Activated CD4-positive, alpha-beta T cell treated with anti-CD3 and anti-CD28 coated beads for 48 hours (primary cell): ENCODE measurements around the gene LEFTY1.

Experiments
- DNase-seq: peaks from one replicate; pipeline ENCODE4 v3.0.0-alpha.2; 2020

The LEFTY1 gene

DNA sequence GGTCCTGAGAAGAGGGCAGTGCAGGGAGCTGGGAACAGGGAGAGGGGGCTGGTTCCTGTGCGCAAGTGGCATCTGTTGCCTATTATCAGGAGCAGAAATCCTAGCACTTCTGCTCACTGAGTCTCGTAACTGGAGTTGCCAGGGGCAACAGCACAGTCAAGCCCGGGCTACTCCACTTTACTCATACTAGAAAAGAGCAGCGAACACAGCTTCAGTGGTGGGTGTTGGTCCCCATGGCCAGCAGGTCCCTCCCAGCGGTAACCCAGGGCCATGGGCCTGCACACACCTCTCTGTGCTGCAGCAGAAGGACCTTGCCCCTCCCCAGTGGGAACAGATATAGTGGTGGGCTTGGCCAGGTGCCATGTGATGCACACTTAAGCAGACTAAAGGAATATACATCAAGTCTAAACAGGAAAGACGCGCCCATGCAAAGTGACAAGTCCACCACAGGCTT, 26.6 kb upstream of the LEFTY1 start:
- no peak for DNase-seq

GRCh38 chr1:225914947-225915346, 26.0 kb upstream of the LEFTY1 start:
- DNase-seq = no peak

- no peak for DNase-seq
Observed at GRCh38 chr1:225914391-225914790, 25.4 kb upstream of the LEFTY1 start.

GRCh38 chr1:225911191-225912130, 22.5 kb upstream of the LEFTY1 start:
- peak; percentile 80 for DNase-seq

- DNase-seq = no peak
Observed at GRCh38 chr1:225909477-225909876, 20.5 kb upstream of the LEFTY1 start.

- DNase-seq = no peak
Observed at GRCh38 chr1:225908773-225909172, 19.8 kb upstream of the LEFTY1 start.

DNA sequence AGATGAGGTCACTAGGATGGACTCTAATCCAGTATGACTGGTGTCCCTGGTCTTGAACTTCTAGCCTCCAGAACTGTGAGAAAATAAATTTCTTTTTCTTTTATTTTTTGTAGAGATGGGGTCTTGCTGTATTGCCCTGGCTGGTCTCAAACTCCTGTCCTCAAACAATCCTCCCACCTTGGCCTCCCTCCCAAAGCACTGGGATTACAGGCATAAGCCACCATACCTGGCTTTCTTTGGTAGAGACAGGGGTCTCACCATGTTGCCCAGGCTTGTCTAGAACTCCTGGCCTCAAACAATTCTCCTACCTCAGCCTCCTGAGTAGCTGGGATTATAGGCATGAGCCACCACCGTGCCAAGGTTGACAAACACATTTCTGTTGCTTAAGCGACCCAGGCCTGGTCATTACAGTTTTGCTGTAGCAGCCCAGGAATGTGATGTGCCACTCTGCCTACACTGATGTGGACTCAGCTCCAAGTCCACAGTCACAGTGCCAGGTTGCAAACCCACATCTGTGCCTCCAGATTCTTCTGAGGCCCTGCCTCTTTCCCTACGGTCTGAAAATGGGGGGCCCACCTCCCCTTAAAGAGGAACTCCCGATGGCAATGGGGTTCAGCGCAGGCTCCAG, 19.2 kb upstream of the LEFTY1 start:
- no peak for DNase-seq

- DNase-seq = no peak
Observed at GRCh38 chr1:225907341-225907740, 18.4 kb upstream of the LEFTY1 start.

DNA sequence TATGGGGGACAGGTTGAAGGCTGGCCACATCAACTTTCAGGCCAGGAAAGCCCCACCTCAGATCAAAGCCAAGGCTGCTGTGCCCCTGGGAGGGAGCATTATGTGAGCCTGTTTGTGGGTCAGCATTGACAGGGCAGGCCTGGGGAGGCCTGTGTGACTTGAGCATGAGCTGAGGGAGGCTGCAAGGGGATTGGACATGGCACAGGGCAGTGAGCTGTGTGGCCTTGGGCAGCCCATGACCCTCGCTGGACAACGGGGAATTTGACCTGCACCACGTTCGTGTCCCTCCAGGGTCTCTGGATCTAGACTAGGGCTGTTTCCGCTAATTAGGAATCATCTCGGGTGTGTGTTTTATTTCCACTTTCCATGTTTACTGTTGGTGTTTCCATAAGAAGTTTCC, 17.5 kb upstream of the LEFTY1 start:
- no peak for DNase-seq

DNA sequence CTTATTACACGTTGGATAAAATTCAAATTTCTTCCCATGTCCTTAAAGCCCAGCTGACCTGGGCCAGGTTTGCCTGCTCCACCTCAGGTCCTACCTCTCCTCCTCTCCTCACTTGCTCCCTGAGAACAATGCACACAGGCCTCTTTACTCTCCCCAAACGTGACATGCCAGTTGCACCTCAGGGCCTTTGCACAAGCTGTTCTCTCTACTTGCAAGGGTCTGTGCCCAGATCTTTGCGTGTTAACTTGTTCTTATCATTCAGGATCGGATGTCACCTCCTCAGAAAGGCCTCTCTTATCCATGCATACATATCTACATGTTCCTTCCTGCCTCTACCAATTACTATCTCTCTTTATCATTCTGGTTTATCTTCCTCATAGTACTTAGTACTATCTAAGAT, 14.7 kb upstream of the LEFTY1 start:
- no peak for DNase-seq

DNA sequence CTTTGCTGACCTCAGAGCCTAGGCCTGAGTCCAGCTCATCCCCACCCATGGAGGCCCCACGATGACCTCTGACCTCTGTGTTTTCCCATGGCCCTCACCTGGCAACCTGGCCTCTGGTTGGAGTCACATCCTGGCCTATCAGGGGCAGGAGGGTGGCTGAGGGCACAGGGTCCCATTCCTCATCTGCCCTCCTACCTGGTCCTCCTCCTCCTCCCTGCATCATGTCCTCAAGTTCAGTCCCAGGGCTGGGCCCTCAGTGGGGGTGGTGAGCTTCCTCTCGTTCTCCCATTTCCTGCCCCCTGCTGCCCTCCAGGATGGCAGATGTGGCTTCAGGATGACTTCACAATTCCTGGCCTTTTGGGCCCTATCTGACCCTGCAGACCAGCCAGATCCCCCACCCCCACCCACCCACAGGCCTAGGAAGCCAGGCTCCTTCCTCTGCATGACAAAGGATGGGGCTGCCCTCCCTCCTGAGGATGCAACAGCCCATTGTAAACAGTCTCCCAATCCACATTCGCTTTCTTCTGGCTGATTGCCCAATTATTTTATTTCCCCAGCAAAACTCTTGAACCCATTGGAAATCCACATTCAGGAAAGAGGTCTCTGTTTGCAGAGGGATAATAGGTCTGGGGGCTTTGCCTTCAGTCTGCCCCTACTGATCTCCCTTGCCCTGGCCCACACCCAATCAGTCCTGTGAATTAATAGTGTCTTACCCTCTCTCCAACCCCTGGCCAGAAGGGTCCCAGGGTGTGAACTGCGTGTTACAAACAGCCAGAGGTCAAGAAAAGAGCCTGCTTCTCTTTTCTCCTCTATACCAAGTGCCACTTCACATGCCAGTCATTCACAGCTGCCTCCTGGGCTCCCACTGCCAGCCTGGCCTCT, 10.3 kb upstream of the LEFTY1 start:
- no peak for DNase-seq

DNA sequence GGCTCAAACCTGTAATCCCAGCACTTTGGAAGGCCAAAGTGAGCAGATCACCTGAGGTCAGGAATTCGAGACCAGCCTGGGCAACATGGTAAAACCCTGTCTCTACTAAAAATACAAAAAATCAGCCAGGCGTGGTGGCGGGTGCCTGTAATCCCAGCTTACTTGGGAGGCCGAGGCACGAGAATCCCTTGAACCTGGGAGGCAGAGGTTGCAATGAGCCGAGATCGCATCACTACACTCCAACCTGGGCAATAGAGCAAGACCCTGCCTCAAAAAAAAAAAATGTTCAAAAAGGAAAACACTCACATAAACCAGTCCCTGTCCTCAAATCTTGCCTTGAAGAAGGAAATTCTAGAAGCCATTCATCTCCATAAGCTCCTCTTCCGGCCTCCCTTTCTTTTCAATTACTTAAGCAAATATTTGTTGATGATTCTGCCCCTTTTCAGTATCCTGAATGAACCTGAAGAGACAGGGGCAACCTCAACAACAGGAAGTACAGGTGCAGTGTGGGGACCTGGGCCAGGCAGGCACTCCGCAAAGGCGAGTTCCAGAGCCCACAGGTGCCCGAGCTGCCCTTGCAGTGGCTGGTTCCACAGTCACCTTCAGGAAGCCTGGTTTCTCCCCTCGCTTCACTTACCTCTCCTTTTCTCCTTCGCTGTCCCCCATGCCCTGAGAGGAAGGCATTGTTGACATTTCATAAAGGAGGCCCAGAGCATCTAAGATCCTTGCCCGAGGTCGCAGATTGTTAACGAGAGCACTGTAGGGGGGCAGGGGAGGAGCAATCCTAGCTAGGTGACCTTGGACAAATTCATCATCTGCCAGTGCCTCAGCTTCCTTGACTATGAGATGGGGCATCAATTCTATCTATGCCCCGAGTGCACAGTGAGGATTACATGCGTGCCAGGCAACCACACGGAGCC, 8.9 kb upstream of the LEFTY1 start:
- no peak for DNase-seq

- peak; percentile 71 for DNase-seq
Observed at GRCh38 chr1:225896937-225897549, 8.1 kb upstream of the LEFTY1 start.

GRCh38 chr1:225896494-225896893, 7.5 kb upstream of the LEFTY1 start:
- DNase-seq = no peak

DNA sequence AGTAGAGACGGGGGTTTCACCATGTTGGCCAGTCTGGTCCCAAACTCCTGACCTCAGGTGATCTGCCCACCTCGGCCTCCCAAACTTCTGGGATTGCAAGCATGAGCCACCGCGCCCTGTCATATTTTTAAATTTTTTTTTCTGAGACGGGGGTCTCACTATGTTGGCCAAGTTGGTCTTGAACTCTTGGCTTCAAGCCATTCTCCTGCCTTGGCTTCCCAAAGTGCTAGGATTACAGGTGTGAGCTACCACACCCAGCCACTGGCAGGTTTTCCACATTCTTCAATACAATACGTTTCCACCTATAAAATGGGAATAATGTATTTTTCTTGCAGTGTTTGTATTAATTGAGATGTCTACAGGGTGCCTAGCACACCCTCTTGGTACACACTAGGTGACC, 3.4 kb upstream of the LEFTY1 start:
- no peak for DNase-seq

- DNase-seq = no peak
Observed at GRCh38 chr1:225891229-225891972, 2.5 kb upstream of the LEFTY1 start.

- DNase-seq = no peak
Observed at GRCh38 chr1:225890346-225891228, 1.6 kb upstream of the LEFTY1 start.

DNA sequence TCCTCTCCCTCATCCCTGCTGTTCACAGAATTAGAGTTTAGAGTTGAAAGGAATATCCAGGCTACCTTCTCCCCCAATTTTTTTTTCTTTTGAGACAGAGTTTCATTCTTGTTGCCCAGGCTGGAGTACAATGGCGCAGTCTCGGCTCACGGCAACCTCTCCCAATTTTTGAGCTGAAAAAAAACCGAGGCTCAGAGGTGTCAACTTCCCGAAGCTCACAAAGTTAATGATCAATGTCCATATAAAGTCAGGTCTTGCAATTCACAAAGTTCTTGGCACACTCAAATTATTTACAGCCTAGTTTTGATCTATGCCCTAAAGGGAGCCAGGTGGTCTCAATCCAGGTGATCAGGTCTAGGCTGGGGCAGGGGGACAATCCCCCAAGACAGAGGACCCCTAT, 797 bp upstream of the LEFTY1 start:
- no peak for DNase-seq

GRCh38 chr1:225888289-225888897, 553 bp downstream of the LEFTY1 start:
- no peak for DNase-seq
